IPS-NIHi7 (cell line): ENCODE measurements around the gene EPN2.
A peak's percentile ranks its signal among the peaks of the same experiment; 100 is the strongest.

Experiments
- DNase-seq: peaks from one replicate; pipeline ENCODE4 v3.0.0; 2012; ENCODE audit warnings: mixed read lengths; ENCODE audit errors: extremely low spot score

Gene EPN2

DNA sequence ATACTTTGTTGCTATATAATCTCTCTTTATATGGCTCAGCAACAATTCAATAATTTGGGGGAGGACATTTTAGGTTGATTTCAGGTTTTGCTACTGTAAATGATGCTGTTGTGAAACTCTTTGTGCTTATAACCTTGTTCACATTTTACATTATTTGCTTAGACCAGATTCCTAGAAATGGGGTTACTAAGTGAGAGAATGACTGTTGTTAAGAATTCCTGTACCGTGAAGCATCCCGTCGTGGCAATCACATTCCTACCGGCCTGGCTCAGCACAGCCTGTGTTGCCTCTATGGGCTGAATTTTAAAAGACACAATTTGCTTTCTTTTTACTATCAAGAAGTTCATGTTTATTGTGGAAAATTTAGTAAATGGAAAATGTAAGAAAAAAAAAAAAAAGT, 94.0 kb downstream of the EPN2 start:
- no peak for DNase-seq

DNA sequence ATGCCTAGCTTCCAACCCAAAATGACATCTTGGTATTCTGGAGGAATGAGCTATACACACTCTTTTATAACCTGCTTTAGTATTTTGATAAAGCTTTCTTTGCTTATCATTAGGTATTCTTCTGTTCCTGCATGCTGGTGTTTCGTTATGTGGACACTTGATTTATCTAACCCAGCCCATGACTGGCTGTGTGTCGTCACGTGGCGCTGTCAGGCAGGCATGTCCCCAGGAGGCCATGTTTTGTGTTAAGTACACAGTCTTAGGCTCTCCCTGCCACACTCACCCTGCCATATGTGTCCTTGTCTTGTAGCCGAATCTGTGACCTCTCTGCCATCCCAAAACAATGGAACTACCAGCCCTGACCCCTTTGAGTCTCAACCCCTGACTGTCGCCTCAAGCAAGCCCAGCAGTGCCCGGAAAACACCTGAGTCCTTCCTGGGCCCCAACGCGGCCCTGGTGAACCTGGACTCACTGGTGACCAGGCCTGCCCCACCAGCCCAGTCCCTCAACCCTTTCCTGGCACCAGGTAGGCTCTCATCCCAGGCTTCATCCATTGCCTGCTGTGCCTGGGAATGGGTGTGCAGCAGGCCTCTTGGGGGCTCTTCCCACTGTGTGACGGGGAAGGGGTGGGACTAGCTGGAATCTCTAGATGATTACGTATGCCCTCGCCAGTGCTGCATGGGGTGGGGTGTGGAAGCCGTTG, 94.5 kb downstream of the EPN2 start:
- no peak for DNase-seq

DNA sequence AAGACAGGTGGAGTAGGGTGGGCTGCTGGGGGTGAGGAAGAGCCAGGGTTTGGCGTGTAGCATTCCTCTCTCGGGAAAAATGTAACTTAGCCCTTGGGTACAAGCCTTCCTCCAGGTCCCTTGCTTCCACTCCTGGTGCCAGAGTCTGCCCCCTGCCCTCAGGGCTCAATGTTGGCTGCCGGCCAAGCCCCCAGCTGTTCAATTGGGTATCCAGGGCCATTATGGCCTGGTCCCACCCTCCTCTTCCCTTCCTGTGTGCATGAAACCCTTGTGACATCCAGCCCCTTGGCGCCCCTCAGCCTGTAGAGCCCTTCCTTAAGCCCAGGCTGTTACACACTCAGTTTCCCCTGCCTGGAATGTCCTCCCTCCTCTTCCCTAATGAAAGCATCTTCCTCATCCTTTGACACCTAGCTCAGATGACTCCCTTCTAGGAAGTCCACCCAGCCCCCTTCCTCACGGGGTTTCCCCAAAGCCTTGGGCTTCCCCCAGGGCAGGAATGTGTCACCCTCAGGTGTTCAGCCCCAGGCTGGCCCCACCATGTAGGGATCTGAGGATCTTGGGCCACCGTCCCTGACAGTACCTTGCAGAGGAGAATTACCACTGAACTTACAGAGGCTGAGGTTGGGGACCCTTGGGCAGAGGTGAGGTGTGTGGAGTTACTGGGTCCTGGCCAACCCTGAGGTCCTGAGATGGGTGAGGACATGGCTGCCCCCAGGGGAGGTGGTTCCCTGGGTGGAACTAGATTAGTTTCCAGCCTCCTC, 95.4 kb downstream of the EPN2 start:
- no peak for DNase-seq

DNA sequence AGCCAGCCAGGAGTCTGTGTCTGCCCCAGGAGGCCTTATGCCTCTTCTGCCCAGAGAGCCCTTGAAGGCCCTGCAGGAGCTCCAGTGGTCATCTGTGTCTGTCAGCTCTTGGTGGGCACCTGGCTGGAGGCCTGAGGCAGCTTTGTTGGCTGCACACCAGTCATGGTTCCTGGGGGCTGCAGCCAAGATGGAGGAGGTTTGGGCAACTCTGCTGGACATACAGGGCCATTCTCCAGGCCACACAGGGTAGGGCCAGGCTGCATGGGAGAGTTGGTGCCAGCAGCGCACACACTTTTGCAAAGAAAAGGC, 95.9 kb downstream of the EPN2 start:
- no peak for DNase-seq

DNA sequence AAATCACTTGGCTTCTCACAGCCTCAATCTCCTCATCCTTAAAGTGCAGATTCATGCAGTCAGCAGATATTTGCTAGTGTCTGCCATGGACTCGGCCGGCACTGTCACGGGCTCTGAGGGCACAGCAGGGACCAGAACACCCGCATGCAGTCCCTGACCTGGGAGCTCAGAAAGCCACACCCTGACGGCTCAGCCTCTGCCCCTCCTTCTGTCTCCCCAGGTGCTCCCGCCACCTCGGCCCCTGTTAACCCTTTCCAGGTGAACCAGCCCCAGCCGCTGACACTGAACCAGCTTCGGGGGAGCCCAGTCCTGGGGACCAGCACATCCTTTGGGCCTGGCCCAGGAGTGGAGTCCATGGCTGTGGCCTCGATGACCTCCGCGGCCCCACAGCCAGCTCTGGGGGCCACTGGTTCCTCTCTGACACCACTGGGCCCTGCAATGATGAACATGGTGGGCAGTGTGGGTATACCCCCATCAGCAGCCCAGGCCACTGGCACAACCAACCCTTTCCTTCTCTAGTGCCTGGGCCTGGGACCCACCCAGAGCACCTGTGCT, 96.6 kb downstream of the EPN2 start:
- no peak for DNase-seq

DNA sequence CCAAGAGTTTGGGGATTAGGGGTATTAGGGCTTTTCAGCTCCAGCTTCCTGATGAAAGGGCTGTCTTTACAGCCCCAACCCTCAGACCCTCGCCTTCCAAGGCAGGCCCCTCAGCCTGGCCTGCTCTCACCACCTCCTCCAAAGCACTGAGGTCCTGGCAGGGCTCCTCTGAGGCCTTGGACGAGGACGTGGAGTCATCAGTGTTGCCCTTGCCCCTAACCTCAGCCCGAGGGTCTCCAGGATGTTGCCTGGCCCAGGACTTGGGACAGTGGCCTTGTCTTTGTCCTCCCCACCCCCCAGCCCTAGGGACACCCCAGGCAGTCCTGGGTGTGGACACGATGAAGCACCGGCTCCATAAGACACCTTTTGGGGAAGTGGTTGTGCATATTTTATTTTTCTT, 97.2 kb downstream of the EPN2 start:
- DNase-seq = no peak

DNA sequence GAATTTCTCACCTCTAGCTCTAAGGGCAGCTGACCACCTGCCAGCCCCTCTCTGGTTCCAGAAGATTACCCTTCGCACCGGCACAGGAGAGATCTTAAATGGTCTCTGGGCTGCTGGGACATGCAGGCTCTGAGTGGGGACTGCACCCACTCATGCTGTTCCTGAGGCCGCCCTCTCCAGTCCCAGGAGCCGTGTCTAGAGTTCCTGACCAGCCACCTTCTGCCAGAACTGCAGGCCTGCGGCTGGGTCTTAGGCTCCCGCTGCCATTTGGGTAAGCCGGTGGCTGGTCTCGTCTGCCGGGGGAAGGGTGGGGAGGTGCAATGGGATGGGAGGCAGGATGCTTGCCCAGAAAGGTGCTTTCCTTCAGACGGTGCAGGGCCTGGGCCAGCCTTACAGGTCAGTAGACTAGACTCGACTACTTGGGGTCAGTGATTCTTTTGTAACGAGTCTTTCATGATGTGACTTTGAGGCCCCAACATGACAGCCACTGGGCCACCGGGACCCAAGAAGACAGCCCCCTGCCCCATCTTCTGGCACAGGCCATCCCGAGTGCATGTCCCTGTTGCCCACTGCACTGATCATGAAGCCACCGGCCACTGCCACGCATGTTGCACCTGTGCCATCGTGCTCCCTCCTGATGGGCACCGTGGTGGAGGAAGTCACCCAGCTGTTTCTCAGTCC, 98.9 kb downstream of the EPN2 start:
- no peak for DNase-seq

DNA sequence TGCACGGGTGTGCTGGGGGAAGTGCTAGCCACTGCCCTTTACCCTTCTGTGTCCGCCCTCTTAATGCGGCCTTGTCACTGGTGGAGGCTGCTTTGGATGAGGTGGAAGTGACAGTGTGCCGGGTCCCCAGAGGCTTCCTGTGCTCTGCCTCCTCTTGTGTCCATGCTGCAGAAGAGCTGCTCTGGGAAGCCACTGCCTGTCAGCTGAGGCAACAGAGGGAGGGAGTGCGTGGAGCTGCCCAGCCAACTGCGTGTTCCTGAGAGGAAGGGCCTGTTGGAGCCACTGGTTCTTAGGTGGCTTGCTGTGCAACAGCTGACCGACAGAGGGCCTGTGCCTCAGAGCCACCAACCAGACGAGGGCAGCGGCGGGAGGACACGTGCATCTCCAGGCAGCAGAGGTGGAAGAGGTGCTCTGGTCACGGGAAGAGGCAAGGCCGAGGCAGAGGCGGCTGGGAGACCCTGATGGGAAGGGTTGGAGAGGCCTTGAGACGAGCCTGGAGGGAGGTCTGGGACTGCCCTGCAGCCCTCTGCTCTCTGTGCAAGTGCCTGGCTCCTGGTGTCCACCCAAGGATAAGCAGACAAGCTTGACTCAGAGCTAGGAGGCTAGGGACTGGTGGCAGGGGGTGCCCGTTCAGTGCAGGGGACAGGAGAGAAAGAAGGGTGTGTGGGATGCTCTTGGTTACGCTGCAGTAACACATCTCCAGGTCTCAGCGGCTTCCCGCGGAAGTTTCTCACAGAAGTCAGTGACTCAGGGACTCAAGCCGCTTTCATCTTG, 100.0 kb downstream of the EPN2 start:
- peak; percentile 53 for DNase-seq

DNA sequence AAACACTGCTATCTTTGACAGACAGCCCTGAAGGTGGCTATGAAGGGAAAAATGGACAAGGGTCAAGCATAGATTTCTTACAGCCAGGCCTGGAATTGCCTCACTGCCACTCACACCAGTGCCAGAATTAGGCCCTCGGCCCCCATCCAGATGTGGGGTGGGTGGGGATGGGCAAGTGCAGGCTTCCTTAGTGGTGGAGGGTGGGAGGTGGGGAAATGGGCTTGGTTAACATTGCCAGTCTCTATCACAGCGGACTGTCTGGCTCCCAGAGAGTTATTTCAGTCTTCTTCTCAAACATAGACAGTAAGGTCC, 100.5 kb downstream of the EPN2 start:
- no peak for DNase-seq

DNA sequence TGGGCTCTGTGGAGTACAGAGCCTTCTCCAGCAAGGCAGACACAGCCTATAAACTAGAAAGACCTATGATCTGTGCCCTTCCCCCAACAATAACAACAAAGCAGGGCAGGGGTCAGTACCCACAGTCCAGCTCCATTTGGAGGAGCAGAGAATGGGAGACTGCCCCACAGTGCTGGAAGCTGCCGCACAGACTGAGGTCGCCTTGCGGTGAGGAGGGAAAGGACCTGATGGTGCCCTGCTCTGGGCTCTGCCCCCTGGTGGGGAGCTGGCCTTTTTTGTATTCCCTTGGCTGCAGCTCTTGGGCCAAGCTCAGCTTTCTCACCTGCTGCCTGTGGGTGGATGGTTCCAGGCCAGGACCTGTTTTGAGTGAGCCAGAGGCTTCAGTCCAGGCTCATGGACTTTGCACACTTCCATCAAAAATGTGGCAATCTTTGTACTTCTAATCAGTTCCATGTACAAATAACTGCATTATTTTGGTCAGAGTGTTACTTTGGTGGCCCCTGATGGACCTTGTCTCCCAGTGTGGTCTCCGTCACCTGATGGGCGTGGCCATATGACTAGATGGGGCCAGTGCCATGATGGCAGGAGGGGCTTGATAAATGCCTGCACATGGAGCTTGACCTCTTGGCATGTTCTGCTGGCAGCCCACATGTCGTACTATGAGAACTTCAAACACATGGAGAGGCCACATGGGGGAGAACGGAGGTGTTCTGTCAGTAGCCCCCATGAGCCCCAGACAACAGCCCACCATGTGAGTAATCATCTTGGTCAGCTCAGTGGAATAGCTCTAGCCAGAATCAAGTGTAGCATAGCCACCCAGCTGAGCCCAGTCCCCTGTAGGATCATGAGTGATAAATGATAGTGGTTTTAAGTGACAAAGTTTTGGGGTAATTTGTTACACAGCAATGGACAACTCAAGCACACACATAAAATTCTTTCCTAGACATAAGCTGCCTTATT, 101.1 kb downstream of the EPN2 start:
- DNase-seq = peak; percentile 92

DNA sequence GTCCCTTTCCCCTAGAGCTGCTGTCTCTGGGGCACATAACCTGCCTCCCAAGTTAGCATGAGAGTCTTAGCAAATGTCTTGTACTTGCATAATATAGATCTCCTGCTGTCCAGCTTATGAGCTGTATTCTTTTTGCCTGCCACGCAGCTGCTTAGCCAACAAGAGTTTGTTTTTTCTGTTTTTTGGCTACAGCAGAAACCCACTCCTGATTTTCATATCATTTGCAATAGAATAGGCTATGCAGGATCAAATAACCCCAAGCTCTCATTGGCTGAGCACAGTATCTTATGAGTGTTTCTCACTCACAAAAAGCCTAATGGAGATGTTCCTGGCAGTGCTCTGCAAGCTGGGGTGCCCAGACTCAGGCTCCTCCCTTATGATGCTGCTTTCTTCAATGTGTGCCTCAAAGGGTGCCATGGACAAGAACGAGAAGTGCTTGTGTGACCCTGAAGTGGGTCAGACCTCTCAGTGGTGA, 102.2 kb downstream of the EPN2 start:
- DNase-seq = no peak

DNA sequence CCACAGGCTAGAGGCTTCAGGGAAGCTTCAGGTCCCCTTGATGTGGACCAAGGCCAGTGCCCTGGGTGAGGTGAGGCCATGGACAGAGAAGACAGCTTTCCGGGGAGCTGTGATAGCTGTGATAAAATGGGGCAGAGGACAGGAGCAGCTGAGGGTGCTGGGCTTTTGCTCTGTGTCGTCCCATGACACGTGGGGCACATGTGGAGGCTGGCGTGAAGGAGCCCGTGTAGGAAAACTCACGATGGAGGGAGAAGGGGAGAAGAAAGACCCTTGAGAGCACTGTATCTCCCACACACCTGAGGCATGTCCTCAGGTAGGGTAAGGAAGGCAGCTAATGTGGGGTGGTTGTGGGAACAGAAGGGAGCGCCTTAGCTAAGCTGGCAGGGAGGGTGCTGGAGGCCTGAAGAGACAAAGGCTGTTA, 104.1 kb downstream of the EPN2 start:
- DNase-seq = no peak

DNA sequence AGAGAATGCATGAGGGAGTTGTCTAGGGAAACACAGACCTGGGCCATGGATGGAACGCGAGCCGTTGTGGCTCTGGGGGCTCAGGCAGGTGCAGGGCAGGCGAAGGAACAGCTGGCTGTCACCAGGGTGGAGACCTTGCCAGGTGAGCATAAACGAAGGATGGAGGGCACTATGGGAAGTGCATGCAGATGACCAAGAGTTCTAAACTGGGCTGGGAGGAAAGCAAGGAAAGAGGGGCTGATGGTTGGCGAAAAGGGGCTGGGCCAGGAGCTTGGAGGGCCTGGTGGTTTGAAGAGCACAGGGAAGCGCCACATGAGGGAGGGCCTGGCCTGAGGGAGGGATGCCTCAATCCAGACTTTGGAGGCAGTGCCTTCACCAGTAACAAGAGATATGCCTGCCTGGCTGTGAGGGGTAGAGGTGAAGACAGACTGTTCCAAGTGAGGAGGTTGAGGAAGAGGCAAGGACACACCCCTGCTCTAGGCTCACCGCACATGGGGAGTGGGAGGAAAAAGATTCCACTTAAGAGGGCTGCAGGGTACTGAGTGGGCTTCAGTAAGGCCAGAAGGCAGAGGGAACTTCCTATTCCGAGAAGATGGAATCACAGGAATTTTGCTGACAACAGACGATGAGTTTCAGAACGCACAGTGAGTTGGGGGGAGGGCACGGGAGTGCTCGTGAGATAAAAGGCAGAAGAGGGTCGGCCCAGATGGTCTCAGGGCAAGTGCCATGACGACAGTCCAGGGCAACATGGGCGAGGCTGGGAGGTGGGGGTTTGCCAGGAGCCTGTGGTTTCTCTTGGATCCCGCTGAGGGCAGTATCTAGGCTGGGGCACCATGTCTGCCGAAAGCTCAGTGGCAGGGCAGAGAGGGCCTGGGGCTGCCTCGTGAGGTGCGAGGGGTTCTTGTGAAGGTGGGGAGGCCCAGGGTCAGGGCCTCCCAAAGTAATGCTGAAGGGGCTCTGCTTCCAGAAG, 104.8 kb downstream of the EPN2 start:
- no peak for DNase-seq

DNA sequence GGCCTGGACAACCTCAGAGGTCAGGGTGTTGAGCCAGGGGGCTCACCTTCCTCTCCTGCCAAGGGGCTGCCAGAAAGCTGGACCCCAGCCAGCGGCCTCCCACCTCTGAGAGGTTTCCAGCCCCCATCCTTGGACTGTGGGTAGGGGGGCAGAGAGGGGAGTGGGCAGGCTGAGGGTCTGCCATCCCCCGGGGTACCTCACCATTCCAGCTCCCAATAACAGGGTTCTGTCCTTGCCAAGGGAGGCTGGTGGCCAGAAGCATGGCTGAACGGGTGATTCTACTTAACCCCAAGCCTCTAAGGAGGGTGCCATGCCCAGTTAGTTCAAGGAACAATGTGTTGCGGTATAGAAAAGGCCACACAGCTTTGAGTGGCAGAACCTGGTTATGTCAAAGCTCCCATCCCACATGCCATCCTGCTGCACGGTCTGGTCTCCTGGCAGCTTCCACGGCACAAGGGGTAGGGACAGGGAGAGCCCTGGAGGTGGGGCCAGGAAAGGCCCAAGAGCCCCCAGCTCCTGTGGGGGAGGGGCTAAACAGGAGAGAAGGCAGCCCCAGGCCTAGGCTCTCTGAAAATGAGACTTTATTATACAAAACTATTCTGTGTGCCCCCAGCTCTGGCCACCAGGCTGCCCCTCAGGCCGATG, 105.6 kb downstream of the EPN2 start:
- DNase-seq = no peak

DNA sequence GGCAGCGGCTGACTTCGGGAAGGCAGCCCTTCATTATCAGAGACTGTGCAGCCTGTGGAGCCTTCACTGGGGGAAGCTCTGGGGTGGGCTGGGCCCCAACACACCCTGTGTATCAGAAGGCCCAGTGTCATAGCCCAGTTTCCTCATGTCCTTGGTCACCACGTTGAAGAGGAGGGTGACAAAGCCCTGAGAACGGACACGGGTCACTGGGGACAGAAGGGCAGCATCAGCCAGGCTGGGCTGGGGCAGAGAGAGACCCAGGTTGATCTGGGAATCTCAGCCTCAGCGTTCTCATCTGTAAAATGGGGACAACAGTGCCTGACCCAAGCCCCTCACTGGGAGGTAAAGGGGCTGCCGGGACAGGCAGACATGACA, 106.1 kb downstream of the EPN2 start:
- DNase-seq = no peak

DNA sequence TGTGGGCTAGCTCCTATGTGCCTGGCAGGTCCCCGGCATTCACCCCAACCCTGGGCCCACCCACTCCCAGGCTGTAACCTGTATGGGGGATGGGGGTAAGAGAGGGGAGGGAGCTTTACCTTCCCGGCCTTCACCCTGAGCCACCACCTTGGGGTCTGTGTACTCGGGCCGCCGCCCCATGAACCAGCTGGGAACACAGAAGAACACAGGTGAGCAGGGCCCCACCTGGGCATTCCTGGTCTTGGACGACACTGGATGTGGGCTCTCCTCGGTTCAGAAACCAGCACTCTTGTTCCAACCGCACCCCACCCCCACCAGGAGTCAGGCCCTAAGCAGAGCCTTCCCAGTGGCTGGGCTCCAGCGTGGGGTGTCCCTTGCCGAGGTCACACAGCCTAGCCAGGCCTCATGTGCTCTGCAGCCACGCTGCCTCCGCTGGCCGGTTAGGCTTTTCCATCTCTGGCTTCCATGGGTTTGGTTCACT, 106.5 kb downstream of the EPN2 start:
- DNase-seq = no peak

DNA sequence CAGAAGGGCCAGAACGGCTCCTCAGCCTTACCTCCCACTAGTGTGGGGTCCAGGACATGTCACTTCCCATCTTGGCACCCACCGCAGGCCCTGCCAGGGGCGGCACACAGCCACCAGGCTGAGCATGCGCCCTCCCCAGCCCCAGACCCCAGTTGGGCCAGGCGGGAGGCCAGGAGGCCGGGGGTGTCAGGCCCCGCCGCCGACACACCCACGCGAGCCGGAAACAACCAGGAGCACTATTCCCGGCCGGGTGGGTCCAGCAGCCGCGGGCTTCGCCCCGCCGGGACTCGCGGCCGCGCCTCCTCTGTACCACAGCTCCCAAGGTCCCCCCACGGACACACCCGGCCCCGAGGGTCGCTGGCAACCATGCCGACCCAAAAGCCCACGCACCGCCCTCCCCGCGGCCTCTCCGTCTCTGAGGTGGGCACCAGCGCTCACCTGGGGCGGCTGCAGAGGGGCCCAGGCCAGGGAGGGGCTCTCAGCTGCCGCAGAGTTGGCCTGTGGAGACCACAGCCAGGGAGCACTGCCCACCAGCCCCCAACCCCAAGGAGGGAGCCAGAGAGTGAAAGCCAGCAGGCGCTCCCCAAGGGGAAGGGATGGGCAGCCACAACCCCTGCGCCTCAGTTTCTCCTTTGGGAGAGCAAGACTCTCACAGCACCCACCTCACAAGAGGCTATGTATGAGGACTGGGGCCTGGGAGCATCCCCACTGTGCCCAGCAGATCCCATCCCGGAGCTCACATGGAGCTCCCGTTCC, 107.3 kb downstream of the EPN2 start:
- DNase-seq = no peak

DNA sequence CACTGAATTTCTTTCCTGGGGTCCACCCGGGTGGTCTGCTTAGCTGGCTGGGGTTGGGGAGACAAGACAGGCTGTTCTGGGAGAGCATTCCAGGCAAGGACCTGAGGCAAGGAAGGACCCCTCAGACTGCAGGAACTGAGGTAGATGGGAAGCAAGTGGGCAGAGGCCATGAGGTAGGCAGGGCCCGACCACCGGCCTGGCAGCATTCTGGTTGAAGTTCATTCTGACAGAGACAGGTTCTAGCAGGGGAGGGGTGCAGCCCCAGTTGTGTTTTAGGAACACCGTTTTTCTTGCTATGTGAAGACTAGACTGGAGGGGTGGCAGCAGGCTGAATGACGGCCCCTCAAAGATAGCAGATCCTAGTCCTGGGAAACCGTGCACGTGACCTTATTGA, 107.9 kb downstream of the EPN2 start:
- no peak for DNase-seq
